Measurements from ENCODE around the gene TMEM169. TPM values are rescaled to one million over a fixed set of nuclear protein-coding genes. Genes with fewer than 3 reads are reported as not detected.
A peak's percentile ranks its signal among the peaks of the same experiment; 100 is the strongest.

Gene TMEM169
- total RNA-seq, 1 donor from 2014 or later, result 19.4 TPM

DNA sequence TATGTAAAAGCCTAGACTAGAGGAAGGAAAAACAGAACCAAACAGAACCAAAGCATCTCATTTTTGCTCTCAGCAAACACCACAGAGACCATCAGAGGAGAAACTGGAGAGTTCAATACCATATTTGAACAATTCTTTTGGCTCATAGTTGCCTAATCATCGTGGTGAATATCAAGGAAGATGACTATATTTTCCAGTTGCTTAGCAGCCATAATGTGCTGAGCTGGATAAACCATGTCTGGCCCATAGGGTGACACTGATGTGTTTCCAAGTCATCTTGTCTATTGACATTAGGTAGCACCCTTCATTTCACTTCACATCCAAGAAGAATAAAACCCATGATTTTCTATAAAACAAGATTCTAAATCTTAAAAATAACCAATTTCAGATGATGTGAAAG lies 21.5 kb downstream of the TMEM169 start:
- DNase-seq (ENCODE audit: low read depth), result no peak

DNA sequence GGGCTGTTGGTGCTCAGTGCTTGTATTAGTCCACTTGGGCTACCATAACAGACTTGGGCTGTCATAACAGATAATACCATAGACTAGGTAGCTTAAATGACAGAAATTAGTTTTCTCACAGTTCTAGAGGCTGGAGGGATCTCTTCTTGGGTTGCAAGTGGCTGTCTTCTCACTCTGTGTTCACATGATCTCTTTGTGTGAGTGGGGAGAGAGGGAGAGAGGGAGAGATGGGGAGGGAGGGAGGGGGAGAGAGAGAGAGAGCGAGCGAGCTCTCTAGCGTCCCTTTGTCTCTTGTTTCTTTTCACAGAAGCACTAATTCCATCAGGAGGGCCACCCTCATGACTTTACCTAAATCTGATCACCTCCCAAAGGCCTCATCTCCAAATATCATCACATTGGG lies 23.0 kb downstream of the TMEM169 start:
- DNase-seq (ENCODE audit: low read depth), result no peak

DNA sequence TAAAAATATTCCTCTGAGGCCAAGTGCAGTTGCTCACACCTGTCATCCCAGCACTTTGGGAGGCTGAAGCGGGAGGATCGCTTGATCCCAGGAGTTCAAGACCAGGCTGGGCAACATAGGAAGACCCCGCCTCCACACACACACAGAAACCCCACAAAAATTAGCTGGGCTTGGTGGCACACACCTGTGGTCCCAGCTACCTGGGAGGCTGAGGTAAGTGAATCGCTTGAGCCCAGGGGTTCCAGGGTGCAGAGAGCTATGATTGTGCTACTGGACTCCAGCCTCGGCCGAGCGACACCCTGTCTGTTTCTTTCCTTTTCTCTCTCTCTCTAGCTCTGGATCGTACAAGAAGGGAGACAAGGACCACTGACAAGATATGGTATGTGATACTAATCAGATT lies 25.6 kb downstream of the TMEM169 start:
- no peak for DNase-seq (ENCODE audit: low read depth)

DNA sequence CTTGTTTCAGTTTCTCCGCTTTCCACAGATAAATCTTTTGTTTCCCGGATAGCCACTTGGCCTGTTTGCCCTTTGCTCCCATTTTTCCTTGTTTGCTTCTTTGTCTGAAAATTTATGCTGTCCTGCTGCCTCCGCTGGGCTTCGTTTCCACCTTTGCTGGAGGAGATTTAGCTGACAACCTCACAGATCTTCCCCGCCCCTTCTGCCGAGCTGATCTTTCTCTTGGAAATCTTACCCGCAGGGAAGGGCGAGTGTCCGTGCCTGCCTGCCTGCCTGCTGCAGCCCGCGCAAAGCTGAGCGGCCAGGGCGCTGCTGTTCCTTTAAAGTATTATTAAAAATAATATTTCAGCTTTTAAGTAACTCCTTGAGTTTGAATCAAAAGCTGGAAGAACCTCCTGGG lies 26.0 kb downstream of the TMEM169 start:
- DNase-seq (ENCODE audit: low read depth), result peak; percentile 31

DNA sequence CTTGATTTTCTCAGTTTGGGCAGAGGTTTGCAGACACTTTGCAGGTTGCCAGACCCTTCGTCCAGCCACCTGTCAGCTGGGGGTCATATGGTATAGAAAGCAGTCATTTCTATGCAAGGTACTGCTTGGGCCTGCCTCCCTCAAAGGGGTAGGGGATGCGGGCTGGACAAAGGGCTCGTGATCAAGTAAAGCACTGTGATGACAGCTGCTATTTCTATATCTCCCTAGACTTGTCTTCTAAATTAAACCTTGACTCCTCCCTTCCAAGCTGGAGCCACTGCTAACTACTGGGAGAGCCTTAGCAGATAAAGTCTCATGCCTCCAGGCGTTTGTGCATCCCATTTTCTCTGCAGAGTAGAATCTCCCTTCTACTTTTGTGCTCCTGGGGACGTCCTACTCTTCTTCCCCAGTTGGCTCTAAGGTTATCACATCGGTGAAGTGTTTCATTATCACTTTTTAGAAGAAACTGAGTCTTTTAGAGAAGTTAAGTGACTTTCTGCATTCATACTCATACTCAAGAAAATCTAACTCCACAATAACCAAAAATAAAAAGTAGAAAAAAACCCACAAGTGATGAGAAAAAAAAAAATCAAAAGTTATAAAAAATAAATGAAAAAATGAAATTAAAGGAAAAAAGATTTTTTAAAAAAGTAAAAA lies 26.7 kb downstream of the TMEM169 start:
- peak; percentile 67 for DNase-seq (ENCODE audit: low read depth)

DNA sequence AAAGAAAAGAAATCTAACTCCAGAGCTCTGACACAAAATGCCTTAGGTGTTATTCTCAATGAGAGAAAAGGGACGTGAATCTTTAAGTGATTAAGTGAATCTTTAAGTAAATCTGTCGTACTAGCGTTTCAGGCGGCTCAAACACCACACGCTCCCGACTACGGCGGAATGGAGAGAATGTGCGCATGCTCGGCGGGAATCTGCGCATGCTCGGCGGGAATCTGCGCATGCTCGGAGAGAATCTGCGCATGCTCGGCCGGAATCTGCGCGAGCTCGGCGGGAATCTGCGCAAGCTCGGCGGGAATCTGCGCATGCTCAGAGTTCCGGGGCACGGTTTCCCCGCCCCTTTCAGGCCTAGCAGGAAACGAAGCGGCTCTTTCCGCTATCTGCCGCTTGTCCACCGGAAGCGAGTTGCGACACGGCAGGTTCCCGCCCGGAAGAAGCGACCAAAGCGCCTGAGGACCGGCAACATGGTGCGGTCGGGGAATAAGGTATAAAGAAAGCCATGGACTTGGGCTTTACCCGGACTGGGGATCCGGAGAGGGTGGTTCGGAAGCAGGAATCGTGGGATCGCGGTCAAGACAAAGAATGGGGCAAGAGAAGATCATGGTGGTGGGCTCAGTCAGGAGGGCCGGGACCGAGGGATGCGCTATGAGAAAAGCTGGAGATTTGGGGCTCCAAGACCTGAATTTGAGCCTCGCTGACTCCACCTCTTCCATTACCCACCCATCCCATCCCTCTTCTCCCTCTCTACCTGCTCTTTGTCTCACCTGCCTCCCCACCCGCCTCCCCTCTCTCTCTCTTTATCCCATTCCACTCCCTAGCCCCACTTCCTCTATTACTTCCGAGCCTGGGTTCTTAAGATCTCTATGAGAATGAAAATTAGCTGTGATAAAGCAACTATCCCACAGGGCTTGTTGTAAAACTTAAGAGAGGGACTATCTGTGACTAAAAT lies 27.5 kb downstream of the TMEM169 start, which contains the start of gene XRCC5:
Gene XRCC5 (plus strand): TSS at position 382 of the 955 bp plus-strand sequence. CDS start 89 bp downstream, at position 471.
- DNase-seq (ENCODE audit: low read depth), result peak; percentile 96

DNA sequence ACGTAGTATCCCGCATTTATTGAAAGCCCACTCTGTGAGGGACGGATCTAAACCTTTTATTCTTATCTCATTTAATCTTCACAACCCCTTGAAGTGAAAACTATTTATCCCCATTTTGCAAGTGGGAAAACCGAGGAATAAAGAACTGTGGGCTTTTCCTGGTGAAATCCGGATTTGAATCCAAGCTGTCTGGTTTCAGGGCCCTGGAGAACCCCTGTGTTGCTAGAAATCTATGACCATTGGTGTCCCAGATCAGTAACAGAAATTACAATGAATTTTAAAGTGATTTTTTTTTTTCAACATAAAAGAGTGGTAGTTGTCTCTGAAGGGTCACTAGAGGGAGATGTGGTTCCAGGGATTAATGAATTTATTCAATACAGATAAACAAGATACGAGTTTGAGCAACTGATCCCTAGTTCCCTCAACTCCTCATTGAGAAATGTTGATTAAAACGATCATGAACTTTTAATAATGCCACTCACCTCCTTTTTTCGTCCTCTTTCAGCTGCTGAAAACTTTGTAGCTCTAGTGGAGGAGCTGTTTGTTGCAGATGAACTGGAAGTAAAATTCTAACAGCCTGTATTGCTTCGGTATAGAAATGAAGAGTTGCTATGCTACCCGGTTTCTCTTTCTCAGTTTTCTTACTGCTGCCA lies 28.4 kb downstream of the TMEM169 start:
- peak; percentile 50 for DNase-seq (ENCODE audit: low read depth)

DNA sequence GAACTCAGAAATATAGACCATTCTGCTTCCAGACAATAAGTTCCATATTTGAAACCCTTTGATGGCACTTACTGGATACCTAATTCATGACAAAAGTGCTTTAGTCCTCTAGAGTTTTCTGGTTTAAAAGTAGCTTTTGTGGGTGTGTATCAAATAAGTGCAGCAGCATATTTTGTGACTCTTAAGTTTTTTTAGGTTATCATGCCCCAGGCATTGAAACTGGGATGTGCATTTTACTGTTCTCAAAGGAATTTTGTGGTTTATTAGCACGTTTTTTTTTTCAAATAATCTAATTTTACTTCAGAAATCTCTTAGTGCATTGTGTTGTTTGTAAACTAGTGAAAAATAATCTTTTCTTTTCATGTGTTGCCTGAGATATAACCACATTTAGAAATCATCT lies 28.9 kb downstream of the TMEM169 start:
- no peak for DNase-seq (ENCODE audit: low read depth)

DNA sequence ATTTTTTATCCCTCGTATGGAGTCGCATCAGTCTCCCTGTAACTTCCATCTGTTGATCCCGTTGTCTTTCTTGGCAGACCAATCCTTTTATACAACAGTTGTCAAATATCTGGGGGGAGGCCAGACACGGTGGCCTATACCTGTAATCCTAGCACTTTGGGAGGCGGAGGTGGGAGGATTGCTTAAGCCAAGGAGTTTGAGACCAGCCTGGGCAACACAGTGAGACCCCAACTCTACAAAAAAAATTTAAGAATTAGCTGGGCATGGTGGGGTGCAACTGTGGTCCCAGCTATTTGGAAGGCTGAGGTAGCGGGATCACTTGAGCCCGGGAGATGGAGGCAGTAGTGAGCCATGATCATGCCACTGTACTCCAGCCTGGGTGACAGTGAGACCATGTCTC lies 29.4 kb downstream of the TMEM169 start:
- DNase-seq (ENCODE audit: low read depth), result no peak

DNA sequence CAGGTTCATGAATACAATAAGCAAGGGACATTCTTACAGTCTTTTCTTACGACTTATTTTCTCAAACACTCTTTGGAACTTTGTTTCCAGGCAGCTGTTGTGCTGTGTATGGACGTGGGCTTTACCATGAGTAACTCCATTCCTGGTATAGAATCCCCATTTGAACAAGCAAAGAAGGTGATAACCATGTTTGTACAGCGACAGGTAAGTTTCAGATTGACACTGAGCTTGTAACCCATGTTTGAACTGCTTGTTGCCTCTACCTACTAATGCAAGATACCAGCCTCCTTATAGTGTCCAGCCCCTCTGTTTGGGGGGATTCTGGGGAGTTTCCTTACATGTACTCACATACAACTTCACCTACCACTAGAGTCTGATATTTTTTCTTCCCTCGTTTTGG lies 31.2 kb downstream of the TMEM169 start:
- DNase-seq (ENCODE audit: low read depth), result no peak

DNA sequence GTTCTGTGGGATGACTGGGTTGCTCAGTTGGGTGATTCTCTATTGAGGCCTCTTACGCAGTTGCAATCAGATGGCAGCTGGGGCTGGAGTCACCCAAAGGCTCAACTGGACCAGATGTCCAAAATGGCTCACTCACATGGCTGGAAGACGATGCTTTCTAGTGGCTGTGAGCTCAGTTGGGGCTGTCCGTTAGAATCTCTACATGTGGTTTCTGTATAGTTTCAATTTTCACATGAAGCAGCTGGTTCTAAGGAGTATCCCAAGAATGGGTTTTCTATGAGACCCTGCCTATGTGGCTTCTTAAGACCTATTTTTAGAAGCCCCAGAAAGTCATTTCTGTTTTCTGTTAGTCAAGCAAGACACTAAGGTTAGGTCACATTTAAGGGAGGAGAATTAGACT lies 31.9 kb downstream of the TMEM169 start:
- peak; percentile 95 for DNase-seq (ENCODE audit: low read depth)

DNA sequence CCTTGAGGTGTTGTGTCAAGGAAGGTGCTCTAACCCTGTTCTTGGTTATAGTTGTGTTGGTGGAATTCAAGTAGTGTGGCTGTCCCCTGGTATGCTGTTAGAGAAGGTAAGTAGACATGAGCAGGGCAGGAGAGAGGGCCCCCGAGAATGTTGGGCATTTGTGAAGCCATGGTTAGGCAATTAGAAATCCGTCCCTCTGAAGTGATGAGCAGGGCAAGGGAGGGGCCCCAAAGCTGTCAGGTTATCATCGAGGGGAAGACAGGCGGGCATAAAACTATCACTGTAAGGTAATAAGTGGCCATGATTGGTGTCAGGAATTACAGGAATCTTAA lies 32.6 kb downstream of the TMEM169 start:
- no peak for DNase-seq (ENCODE audit: low read depth)

DNA sequence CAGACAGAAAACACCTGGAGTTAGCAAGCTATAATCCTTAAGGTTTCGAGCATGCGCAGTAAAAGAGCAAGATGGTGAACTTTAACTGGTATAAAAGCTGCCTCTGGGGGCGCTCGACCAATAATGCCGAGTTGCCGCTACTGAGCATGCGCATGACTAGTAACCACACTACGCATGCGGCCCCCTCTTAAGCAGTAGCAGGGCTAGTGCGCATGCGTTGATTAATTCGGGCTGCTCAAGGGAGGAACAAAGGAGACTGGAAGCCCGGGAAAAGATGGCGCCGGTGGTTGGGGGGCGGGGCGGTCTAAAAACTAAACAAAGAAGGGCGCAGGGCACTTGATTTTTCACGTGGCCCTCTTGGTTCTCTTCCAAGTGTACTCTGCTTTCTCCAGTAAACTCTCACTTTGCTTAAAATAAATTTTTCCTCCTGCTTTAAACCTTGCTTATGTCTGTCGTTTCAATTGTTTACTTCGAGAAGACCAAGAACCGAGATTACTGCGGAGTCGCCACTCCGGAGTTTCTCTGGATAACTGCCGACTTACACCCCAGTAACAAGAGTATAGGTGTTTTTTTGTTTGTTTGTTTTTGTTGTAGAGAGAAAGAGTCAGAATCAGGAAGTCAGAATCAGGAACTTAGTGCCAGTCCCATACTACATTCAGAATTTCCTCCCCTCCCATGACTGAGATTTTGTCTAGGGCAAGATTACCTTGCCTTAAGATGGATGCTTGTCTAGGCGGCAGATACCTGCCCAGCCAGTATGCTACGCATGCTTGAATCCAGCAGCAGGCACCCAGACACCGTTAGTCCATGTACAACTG lies 33.2 kb downstream of the TMEM169 start:
- peak; percentile 99 for DNase-seq (ENCODE audit: low read depth)

DNA sequence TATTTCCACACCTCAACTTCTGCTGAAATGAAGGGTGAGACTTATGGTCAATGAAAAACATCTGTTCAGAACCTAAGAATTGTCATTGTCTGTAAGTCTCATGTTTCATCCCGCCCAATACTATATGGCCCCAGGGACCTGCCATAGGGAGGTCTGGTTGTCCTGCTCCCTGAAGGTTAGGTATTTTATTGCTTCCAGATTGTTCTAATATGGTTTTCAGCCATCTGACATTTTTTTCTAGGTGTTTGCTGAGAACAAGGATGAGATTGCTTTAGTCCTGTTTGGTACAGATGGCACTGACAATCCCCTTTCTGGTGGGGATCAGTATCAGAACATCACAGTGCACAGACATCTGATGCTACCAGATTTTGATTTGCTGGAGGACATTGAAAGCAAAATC lies 34.7 kb downstream of the TMEM169 start:
- DNase-seq (ENCODE audit: low read depth), result no peak

DNA sequence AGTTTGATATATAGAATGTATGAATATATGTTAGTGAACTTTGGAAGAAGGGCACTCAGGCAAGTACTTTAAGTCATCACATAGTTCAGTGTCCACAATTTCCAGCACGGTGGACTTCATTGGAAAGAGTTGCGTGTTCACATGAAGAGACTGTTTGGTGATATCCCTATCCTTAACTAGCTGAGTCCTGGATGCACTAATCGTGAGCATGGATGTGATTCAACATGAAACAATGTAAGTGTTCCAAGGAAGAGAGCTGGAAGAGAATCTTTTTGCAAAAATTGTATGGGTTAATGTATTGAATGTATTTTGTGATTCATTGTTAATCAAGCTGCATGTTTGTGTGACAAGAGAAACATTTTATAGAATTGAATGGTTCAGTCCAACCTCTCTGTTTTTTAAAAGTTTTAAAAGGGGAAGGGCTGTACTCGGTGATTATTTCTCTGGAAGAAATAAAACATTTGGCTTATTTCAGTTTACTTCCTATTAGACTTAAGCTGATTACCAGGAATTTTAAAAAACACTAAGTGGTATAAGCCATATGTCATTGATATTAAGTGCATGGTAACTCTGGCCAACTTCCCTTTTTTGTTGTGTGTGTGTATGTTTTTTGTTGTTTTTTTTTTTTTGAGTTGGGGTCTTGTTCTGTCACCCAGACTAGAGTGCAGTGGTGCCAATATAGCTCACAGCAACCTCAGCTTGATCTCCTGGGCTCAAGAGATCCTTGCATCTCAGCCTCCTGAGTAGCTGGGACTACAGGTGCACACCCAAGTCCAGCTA lies 36.0 kb downstream of the TMEM169 start:
- no peak for DNase-seq (ENCODE audit: low read depth)

DNA sequence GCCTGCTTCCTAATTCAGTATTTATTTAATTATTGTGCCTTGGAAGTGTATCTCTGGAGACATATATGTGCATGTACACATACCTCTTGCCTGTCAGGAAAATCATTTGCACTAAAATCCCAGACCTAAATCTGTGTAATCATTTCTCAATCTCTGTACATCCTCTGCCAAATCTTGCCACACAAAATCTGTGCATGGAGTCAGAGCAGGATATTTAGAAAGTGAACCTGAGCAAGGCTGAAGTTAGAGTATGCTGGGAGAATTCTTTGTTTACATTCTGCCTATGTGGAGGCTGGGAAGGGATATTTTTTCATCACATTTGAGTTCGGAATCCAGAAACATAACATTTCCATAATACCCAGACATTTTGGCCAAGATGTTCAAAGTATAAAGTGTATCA lies 36.8 kb downstream of the TMEM169 start:
- no peak for DNase-seq (ENCODE audit: low read depth)

DNA sequence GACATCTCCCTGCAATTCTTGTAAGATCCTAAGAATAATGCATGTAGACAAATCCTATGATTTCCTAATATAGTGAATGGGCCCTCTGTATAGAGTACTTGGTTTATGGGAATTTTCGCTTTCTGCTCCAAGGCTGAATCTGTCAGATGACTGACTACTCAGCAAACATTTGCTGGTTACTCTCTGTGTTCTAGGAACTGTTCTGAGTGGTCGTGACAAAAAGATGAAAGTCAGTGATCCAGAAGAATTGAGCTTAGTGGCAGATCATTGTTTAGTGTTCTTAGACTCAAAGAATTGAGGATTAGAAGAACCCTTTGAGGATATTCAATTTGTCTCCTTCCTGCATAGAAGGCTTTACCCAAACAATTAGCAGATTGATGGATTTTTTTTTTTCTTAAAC lies 37.4 kb downstream of the TMEM169 start:
- DNase-seq (ENCODE audit: low read depth), result no peak

DNA sequence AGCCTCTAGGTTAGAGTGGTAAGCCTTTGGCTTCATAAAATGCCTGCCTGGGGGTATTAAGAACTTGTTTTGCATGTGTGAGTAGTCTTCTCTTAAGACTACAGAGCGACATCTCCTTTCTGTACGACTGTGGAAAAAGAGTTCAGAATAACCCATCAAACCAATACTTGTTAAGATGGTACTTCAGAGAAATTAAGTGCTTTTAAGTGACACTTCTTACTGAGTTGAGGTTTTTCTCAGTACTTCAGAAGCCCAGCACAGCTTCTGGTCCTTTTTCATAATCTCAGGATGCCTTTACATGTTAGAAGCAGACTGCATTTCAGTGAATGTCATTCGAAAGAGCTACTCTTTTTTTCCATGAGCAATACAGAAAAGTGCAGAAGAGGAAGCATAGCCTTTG lies 38.3 kb downstream of the TMEM169 start:
- DNase-seq (ENCODE audit: low read depth), result no peak

DNA sequence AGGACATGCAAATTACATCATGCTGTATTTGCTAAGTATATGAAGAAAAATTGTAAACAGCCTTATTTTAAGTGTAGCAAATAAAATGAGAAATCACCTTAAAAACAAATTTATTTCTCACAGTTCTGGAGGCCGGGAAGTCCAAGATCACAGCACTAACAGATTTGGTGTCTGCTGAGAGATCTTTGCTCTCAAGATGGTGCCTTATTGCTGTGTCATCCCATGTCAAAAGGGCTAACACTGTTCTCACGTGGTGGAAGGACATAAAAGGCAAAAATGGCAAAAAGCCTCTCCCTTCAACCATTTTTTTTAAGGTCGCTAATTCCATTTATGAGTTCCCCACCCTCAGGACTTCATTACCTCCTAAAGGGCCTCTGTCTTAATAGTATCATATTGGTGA lies 39.5 kb downstream of the TMEM169 start:
- DNase-seq (ENCODE audit: low read depth), result no peak

DNA sequence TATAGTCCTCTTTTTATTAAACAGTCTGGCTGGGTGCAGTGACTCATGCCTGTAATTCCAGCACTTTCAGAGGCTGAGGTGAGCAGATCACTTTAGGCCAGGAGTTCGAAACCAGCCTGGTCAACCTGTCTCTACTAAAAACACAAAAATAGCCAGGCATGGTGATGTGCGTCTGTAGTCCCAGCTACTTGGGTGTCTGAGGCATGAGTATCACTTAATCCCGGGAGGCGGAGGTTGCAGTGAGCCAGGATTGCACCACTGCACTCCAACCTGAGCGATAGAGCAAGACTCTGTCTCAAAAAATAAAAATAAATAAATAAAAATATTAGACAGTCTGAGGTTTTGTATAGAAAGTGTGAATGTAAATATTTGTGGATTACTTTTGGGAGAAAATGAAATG lies 45.2 kb downstream of the TMEM169 start:
- no peak for DNase-seq (ENCODE audit: low read depth)
